K562 (cell line): ENCODE measurements around the gene ERFL. TPM values are rescaled to one million over a fixed set of nuclear protein-coding genes. Genes with fewer than 3 reads are reported as not detected.

Experiments
- ATAC-seq: fragments of 200-7000 bp; cut with Tn5 transposase; 3 replicates; pipeline ENCODE4 v1.9.1; 2020; ENCODE audit warnings: moderate library complexity
- BruUV-seq: library from RNA; stranded (reverse); fragments of 400-500 nt; replicated peaks from 2 replicates; lab custom pipeline; 2021; lab: Mats Ljungman, UMichigan
- CTCF ChIA-PET: fragments of 300-600 bp; formaldehyde crosslinking; extraction: SDS; loops from one replicate; lab custom pipeline; 2021; ENCODE audit warnings: low intra/inter-chr PET ratio; lab: Yijun Ruan, JAX
- POLR2A ChIA-PET: fragments of 300-600, 350-650 bp; sonication (Branson Sonifier 250); formaldehyde crosslinking; extraction: SDS; loops from one replicate; lab custom pipeline; 2021; ENCODE audit warnings: antibody characterized with exemption, inconsistent platforms; lab: Yijun Ruan, JAX
- DNase-seq, 4 experiments: peaks; one replicate each; pipeline versions ENCODE4 v3.0.0 to v3.0.0-alpha.2; 2011 to 2018; ENCODE audit warnings: low spot score in 3 of 4, mixed read lengths in 3 of 4; ENCODE audit errors: extremely low read depth in 1 of 4
- FAIRE-seq: peaks from 2 replicates; lab custom pipeline; 2011; peaks lifted over from hg19 to GRCh38; lab: Jason Lieb, UNC
- H2AFZ ChIP-seq: 2 replicates; pipeline ENCODE4 v1.6.0; 2011; ENCODE audit warnings: low read depth, low read length, control low read depth, inconsistent platforms
- H3K27ac ChIP-seq: fragments of 200-600 bp; 3 replicates; pipeline ENCODE4 v1.8.0; 2011; ENCODE audit warnings: low read depth, mild to moderate bottlenecking, control low read depth, inconsistent platforms, low read length, moderate library complexity, mixed read lengths; ENCODE audit errors: extremely low read depth
- H3K27me3 ChIP-seq, 2 experiments: fragments of 300-600 bp in 1 of 2; 2 replicates in 1 of 2; 3 replicates in 1 of 2; pipeline versions ENCODE4 v1.6.0 to v1.8.0; 2011; ENCODE audit warnings: inconsistent platforms in 2 of 2, low read length in 2 of 2, mild to moderate bottlenecking in 1 of 2, mixed read lengths in 1 of 2, moderate library complexity in 1 of 2; ENCODE audit not compliant: control insufficient read depth in 2 of 2, insufficient read depth in 2 of 2
- H3K36me3 ChIP-seq: fragments of 300-600 bp; 3 replicates; pipeline ENCODE4 v1.8.0; 2011; ENCODE audit warnings: mild to moderate bottlenecking, low read length, inconsistent platforms; ENCODE audit not compliant: control insufficient read depth, insufficient read depth
- H3K4me1 ChIP-seq, 2 experiments: fragments of 200-600 bp in 1 of 2; replicated peaks in 1 of 2; 2 replicates in 1 of 2; 3 replicates in 1 of 2; pipeline versions ENCODE4 v1.5.1 to v1.8.0; 2011; ENCODE audit warnings: inconsistent platforms in 2 of 2, low read length in 2 of 2, mild to moderate bottlenecking in 1 of 2, mixed read lengths in 1 of 2, moderate library complexity in 1 of 2; ENCODE audit not compliant: control insufficient read depth in 2 of 2, insufficient read depth in 2 of 2
- H3K4me2 ChIP-seq: 2 replicates; pipeline ENCODE4 v1.6.1; 2011; ENCODE audit warnings: low read length, control low read depth, inconsistent platforms, mixed read lengths; ENCODE audit not compliant: insufficient read depth
- H3K4me3 ChIP-seq: fragments of 200-600 bp; sonication (generic), shearing (Covaris generic); 2 replicates; pipeline ENCODE4 v1.5.1; 2016; ENCODE audit warnings: control low read depth, inconsistent platforms
- H3K79me2 ChIP-seq: fragments of 200-600 bp; 3 replicates; pipeline ENCODE4 v1.8.0; 2011; ENCODE audit warnings: low read length, inconsistent platforms; ENCODE audit not compliant: control insufficient read depth, insufficient read depth
- H3K9ac ChIP-seq, 2 experiments: 2 replicates each; pipeline versions ENCODE4 v1.6.0 to v1.6.1; 2011; ENCODE audit warnings: low read depth in 2 of 2, low read length in 2 of 2, control low read depth in 1 of 2, inconsistent platforms in 1 of 2, mild to moderate bottlenecking in 1 of 2, mixed read lengths in 1 of 2; ENCODE audit not compliant: insufficient read depth in 1 of 2
- H3K9me1 ChIP-seq: one replicate; pipeline ENCODE4 v1.6.0; 2011; ENCODE audit warnings: inconsistent platforms, mild to moderate bottlenecking, low read length, moderate library complexity; ENCODE audit not compliant: control insufficient read depth, insufficient read depth
- H3K9me3 ChIP-seq: replicated peaks from 2 replicates; pipeline ENCODE4 v1.5.1; 2011; ENCODE audit warnings: low read depth, low read length, inconsistent platforms; ENCODE audit not compliant: control insufficient read depth, insufficient read depth
- H4K20me1 ChIP-seq: replicated peaks from 2 replicates; pipeline ENCODE4 v1.6.1; 2011; ENCODE audit warnings: low read length, inconsistent platforms, mixed read lengths; ENCODE audit not compliant: control insufficient read depth, insufficient read depth
- BHLHE40 ChIP-seq: IDR thresholded peaks from 2 replicates; pipeline ENCODE4 v1.6.1; 2011; ENCODE audit warnings: low read length, improper control_type of control experiment
- ETV1 ChIP-seq: fragments of 450-650 bp; conservative IDR thresholded peaks from 2 replicates; pipeline ENCODE4 v1.6.1; 2016; ENCODE audit warnings: missing genetic modification characterization, control low read depth, low read depth, missing compliant biosample characterization
- HNRNPK ChIP-seq: fragments of 200-400 bp; formaldehyde crosslinking; IDR thresholded peaks from one replicate; pipeline ENCODE4 v1.6.1; 2018; ENCODE audit warnings: mild to moderate bottlenecking, low read depth, low read length; ENCODE audit not compliant: poor library complexity, severe bottlenecking
- JUND ChIP-seq, 2 experiments: IDR thresholded peaks; 2 replicates in 1 of 2; 3 replicates in 1 of 2; pipeline ENCODE4 v1.6.1; 2011; ENCODE audit warnings: borderline replicate concordance in 2 of 2, low read depth in 2 of 2, low read length in 2 of 2, improper control_type of control experiment in 1 of 2, missing biosample characterization in 1 of 2, missing genetic modification characterization in 1 of 2, missing genetic modification reagents in 1 of 2
- KLF13 ChIP-seq: fragments of 450-650 bp; IDR thresholded peaks from 2 replicates; pipeline ENCODE4 v1.6.1; 2016; ENCODE audit warnings: missing genetic modification characterization, low read depth, mild to moderate bottlenecking, missing compliant biosample characterization, moderate library complexity, borderline replicate concordance
- MBD2 ChIP-seq: sonication (generic); IDR thresholded peaks from 2 replicates; pipeline ENCODE4 v1.6.1; 2016; ENCODE audit warnings: low read depth, borderline replicate concordance
- MTA2 ChIP-seq: fragments of 450-650 bp; IDR thresholded peaks from 2 replicates; pipeline ENCODE4 v1.6.1; 2016; ENCODE audit warnings: low read depth
- NEUROD1 ChIP-seq: fragments of 150-350 bp; IDR thresholded peaks from 2 replicates; pipeline ENCODE4 v1.6.1; 2014; ENCODE audit warnings: borderline replicate concordance, low read length, low read depth; ENCODE audit not compliant: partially characterized antibody
- ZFP36 ChIP-seq: fragments of 150-350 bp; IDR thresholded peaks from 2 replicates; pipeline ENCODE4 v1.6.1; 2018; ENCODE audit warnings: low read length, low read depth; ENCODE audit not compliant: partially characterized antibody
- ZNF644 ChIP-seq: fragments of 200-800 bp; sonication (Bioruptor generic); IDR thresholded peaks from 2 replicates; pipeline ENCODE4 v1.6.1; 2016; ENCODE audit warnings: low read depth, missing genetic modification characterization, missing compliant biosample characterization
- WGBS: fragments of 100-300 bp; shearing (Covaris generic); methylation state at CpG from one replicate; pipeline ENCODE4 v1.1.6; 2016; ENCODE audit warnings: low coverage, mixed read lengths; ENCODE audit not compliant: insufficient coverage; ENCODE audit errors: missing lambda C conversion rate; 5-methylcytosine and 5-hydroxymethylcytosine counted together
- in situ Hi-C: fragments of 300-500 bp; cut with MboI; formaldehyde crosslinking; loops from 4 replicates; pipeline ENCODE4 v1.15.0; 2018; ENCODE audit warnings: inconsistent platforms, mixed read lengths
- intact Hi-C: fragments of 100-400 bp; cut with micrococcal nuclease; formaldehyde crosslinking; loops from 2 replicates; pipeline ENCODE4 v1.14.2; 2022
- polyA plus RNA-seq, 8 experiments: library from polyadenylated mRNA; depleted of rRNA in 4 of 8; stranded (reverse) in 5 of 8; unstranded in 3 of 8; fragments of >200 nt; fragmentation: Nextera tagmentation in 2 of 8; fragmentation: Illumina TruSeq in 1 of 8; extraction: Ambion mirVana in 2 of 8; extraction: Trizol in 1 of 8; gene quantifications; 2 replicates each; pipeline versions ENCODE4 v1.2.1 to v1.2.3, GENCODE V29; 2011 to 2014; ENCODE audit warnings: inconsistent platforms in 1 of 8, missing spikeins in 1 of 8
- total RNA-seq, 7 experiments: library from RNA; depleted of rRNA in 6 of 7; stranded (reverse); fragments of >200 nt in 6 of 7; fragmentation: Illumina TruSeq in 2 of 7; extraction: Trizol in 2 of 7; gene quantifications; 2 replicates each; pipeline versions ENCODE4 v1.2.1 to v1.2.3, GENCODE V29; 2011 to 2021; ENCODE audit warnings: low replicate concordance in 1 of 7
- TF ChIP-seq, protein P1 (sequence below), 2 experiments: fragments of 450-650 bp; formaldehyde crosslinking in 1 of 2; IDR thresholded peaks; 2 replicates each; pipeline versions ENCODE4 v1.4.0 to v1.6.1; 2014 to 2020; ENCODE audit warnings: mild to moderate bottlenecking in 2 of 2, borderline replicate concordance in 1 of 2, low read depth in 1 of 2

ERFL gene
- total and polyA plus RNA-seq, 9 of the 15 experiments (the other 6 are each of a cell fraction or from before 2014, with no cell fraction given) = 0.07 to 0.75 (median 0.32) TPM; not detected in 4

GRCh38 chr19:41955521-41955920 is 27.3 kb upstream of the ERFL start (continued):
- TF ChIP-seq HNRNPK = no peak
- TF ChIP-seq KLF13 (tag) = peak; percentile 84; the same call in 1 of the 2 replicates
- TF ChIP-seq MBD2 = no peak
- TF ChIP-seq ZFP36 = no peak
- no peak for TF ChIP-seq ZNF644 (tag)

GRCh38 chr19:41951686-41952172 is 23.5 kb upstream of the ERFL start:
- 0% methylated on average over 4 of the region's 12 CpGs for WGBS
- Histone ChIP-seq H3K36me3 (no peaks in the 10 kb centered on the region), H3K79me2 (no peaks in the 10 kb centered on the region), H3K27ac (no peak overlapping the region), H3K9ac (no peak overlapping the region), H3K4me1 (peaks cover 10 to 13% of the 10 kb centered on the region in 2 experiments; a peak in 4 of 5 replicates), H3K27me3 (no peaks in the 10 kb centered on the region), H3K4me2 (peak overlapping the region; percentile 76), H3K9me1 (no peaks in the 10 kb centered on the region), H3K9me3 (no peaks in the 10 kb centered on the region), H4K20me1 (no peaks in the 10 kb centered on the region), H3K4me3 (no peak overlapping the region), H2AFZ (peak overlapping the region; percentile 94)
- in situ Hi-C loops = loop anchor here (10.0 kb wide), 1 partner anchor 157 kb away; the partner anchor contains the start of gene CEACAM3
- POLR2A ChIA-PET = interaction anchor here (0.6 to 1.4 kb wide), 2 partner anchors 14 to 47 kb away, joined by 3 to 5 read pairs; no protein-coding TSS in a partner anchor
- peak; percentile 90 for FAIRE-seq
- CTCF ChIA-PET = interaction anchor here (1.7 to 3.2 kb wide), 2 partner anchors 78 to 159 kb away, joined by 5 to 35 read pairs; no protein-coding TSS in a partner anchor
- ATAC-seq = peak; percentile 93
- no TSS peak for BruUV-seq
- peak; percentile 86 to 87 (median 86) for DNase-seq
- intact Hi-C loops = loop anchor here (1.0 kb wide), 1 partner anchor 78 kb away; no protein-coding TSS in a partner anchor
- TF ChIP-seq BHLHE40 = peak; percentile 31; the same call in 1 of the 2 replicates
- TF ChIP-seq NEUROD1 = peak; percentile 65
- no peak for TF ChIP-seq MTA2
- TF ChIP-seq JUND (IDR thresholded peaks at IDR 0.05; ENCODE audit: borderline replicate concordance, low read depth, low read length) = 0 out of 2 replicates have a peak, but pooled peaks have one; percentile 28
- TF ChIP-seq JUND (tag; IDR thresholded peaks at IDR 0.05; ENCODE audit: borderline replicate concordance, low read depth, low read length) = no peak
- TF ChIP-seq, protein P1, sequence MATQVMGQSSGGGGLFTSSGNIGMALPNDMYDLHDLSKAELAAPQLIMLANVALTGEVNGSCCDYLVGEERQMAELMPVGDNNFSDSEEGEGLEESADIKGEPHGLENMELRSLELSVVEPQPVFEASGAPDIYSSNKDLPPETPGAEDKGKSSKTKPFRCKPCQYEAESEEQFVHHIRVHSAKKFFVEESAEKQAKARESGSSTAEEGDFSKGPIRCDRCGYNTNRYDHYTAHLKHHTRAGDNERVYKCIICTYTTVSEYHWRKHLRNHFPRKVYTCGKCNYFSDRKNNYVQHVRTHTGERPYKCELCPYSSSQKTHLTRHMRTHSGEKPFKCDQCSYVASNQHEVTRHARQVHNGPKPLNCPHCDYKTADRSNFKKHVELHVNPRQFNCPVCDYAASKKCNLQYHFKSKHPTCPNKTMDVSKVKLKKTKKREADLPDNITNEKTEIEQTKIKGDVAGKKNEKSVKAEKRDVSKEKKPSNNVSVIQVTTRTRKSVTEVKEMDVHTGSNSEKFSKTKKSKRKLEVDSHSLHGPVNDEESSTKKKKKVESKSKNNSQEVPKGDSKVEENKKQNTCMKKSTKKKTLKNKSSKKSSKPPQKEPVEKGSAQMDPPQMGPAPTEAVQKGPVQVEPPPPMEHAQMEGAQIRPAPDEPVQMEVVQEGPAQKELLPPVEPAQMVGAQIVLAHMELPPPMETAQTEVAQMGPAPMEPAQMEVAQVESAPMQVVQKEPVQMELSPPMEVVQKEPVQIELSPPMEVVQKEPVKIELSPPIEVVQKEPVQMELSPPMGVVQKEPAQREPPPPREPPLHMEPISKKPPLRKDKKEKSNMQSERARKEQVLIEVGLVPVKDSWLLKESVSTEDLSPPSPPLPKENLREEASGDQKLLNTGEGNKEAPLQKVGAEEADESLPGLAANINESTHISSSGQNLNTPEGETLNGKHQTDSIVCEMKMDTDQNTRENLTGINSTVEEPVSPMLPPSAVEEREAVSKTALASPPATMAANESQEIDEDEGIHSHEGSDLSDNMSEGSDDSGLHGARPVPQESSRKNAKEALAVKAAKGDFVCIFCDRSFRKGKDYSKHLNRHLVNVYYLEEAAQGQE (IDR thresholded peaks at IDR 0.05; ENCODE audit: borderline replicate concordance) = peak; percentile 80
- TF ChIP-seq, protein P1 (CRISPR knock-in tag; IDR thresholded peaks at IDR 0.05; ENCODE audit: low read depth) = no peak
- peak; percentile 70 for TF ChIP-seq ETV1 (tag)
